Smooth muscle cell (in vitro differentiated cells): ENCODE measurements around the gene KLF7. TPM values are rescaled to one million over a fixed set of nuclear protein-coding genes. Genes with fewer than 3 reads are reported as not detected.
A peak's percentile ranks its signal among the peaks of the same experiment; 100 is the strongest.

ENCODE experiments used
- DNase-seq: peaks from one replicate; lab custom pipeline; 2025; ENCODE audit not compliant: unreplicated experiment; lab: John Stamatoyannopoulos, UW
- H2AFZ ChIP-seq: fragments of 200-600 bp; sonication (generic); 2 replicates; pipeline ENCODE4 v1.6.0; 2016; ENCODE audit warnings: antibody characterized with exemption, low read depth, mild to moderate bottlenecking
- H3F3A ChIP-seq: fragments of 200-600 bp; sonication (generic); 2 replicates; pipeline ENCODE4 v1.6.0; 2017; ENCODE audit warnings: antibody characterized with exemption, low read depth
- H3K27ac ChIP-seq: fragments of 200-600 bp; sonication (generic); 2 replicates; pipeline ENCODE4 v1.5.1; 2016; ENCODE audit warnings: low read depth, mild to moderate bottlenecking
- H3K27me3 ChIP-seq: fragments of 200-600 bp; sonication (generic); 2 replicates; pipeline ENCODE4 v1.6.1; 2016; ENCODE audit warnings: low read depth, mild to moderate bottlenecking
- H3K36me3 ChIP-seq: fragments of 200-600 bp; sonication (generic); 2 replicates; pipeline ENCODE4 v1.5.1; 2016; ENCODE audit warnings: low read depth
- H3K4me1 ChIP-seq: fragments of 200-600 bp; sonication (generic); 2 replicates; pipeline ENCODE4 v1.5.1; 2016; ENCODE audit warnings: low read depth
- H3K4me2 ChIP-seq: fragments of 200-600 bp; sonication (generic); 2 replicates; pipeline ENCODE4 v1.6.0; 2016; ENCODE audit warnings: mild to moderate bottlenecking
- H3K4me3 ChIP-seq: fragments of 200-600 bp; sonication (generic); 2 replicates; pipeline ENCODE4 v1.5.1; 2016; ENCODE audit warnings: mild to moderate bottlenecking
- H3K79me2 ChIP-seq: fragments of 200-600 bp; sonication (generic); 2 replicates; pipeline ENCODE4 v1.6.0; 2016; ENCODE audit warnings: low read depth, mild to moderate bottlenecking
- H3K9ac ChIP-seq: fragments of 200-600 bp; sonication (generic); 2 replicates; pipeline ENCODE4 v1.6.0; 2016; ENCODE audit warnings: low read depth
- H3K9me3 ChIP-seq: fragments of 200-600 bp; sonication (generic); replicated peaks from 2 replicates; pipeline ENCODE4 v1.5.1; 2016; ENCODE audit warnings: low read depth
- H4K20me1 ChIP-seq: fragments of 200-600 bp; sonication (generic); 2 replicates; pipeline ENCODE4 v1.6.0; 2016; ENCODE audit warnings: low read depth
- WGBS: methylation state at CpG from one replicate; pipeline ENCODE4 v1.1.7; 2016; ENCODE audit warnings: low lambda C conversion rate; 5-methylcytosine and 5-hydroxymethylcytosine counted together
- polyA plus RNA-seq: library from polyadenylated mRNA; unstranded; fragments of >200 nt; fragmentation: Nextera tagmentation; extraction: Ambion mirVana; gene quantifications from 2 replicates; pipeline ENCODE4 v1.2.1, GENCODE V29; 2016
- total RNA-seq: library from RNA; depleted of rRNA; stranded (reverse); fragments of >200 nt; gene quantifications from 2 replicates; pipeline ENCODE4 v1.2.3, GENCODE V29; 2014
- TF ChIP-seq, protein P1 (sequence below): fragments of 200-600 bp; sonication (generic); IDR thresholded peaks from 2 replicates; pipeline ENCODE4 v1.5.1; 2017; ENCODE audit warnings: borderline replicate concordance, mild to moderate bottlenecking, antibody characterized with exemption; ENCODE audit not compliant: insufficient read depth, poor library complexity, severe bottlenecking

Gene KLF7
- total and polyA plus RNA-seq, 2 experiments from 2014 or later: 12.7 to 27.6 TPM

GRCh38 chr2:207163053-207163755 is 2.5 kb downstream of the KLF7 start:
- Histone ChIP-seq H3F3A (peaks cover 12% of the 10 kb centered on the region), H2AFZ (no peak overlapping the region), H3K27me3 (no peaks in the 10 kb centered on the region), H3K4me3 (peak overlapping the region; percentile 83), H3K36me3 (no peaks in the 10 kb centered on the region), H3K4me2 (peak overlapping the region; percentile 94), H3K9me3 (no peaks in the 10 kb centered on the region), H3K4me1 (peaks cover 49% of the 10 kb centered on the region), H3K27ac (peak overlapping the region; percentile 99), H3K79me2 (peaks cover 51% of the 10 kb centered on the region), H4K20me1 (peaks cover 52% of the 10 kb centered on the region), H3K9ac (peak overlapping the region; percentile 96)
- no peak for DNase-seq
- WGBS: 20% methylated on average over 7 of the region's 7 CpGs
- TF ChIP-seq, protein P1, sequence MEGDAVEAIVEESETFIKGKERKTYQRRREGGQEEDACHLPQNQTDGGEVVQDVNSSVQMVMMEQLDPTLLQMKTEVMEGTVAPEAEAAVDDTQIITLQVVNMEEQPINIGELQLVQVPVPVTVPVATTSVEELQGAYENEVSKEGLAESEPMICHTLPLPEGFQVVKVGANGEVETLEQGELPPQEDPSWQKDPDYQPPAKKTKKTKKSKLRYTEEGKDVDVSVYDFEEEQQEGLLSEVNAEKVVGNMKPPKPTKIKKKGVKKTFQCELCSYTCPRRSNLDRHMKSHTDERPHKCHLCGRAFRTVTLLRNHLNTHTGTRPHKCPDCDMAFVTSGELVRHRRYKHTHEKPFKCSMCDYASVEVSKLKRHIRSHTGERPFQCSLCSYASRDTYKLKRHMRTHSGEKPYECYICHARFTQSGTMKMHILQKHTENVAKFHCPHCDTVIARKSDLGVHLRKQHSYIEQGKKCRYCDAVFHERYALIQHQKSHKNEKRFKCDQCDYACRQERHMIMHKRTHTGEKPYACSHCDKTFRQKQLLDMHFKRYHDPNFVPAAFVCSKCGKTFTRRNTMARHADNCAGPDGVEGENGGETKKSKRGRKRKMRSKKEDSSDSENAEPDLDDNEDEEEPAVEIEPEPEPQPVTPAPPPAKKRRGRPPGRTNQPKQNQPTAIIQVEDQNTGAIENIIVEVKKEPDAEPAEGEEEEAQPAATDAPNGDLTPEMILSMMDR: no peak

DNA sequence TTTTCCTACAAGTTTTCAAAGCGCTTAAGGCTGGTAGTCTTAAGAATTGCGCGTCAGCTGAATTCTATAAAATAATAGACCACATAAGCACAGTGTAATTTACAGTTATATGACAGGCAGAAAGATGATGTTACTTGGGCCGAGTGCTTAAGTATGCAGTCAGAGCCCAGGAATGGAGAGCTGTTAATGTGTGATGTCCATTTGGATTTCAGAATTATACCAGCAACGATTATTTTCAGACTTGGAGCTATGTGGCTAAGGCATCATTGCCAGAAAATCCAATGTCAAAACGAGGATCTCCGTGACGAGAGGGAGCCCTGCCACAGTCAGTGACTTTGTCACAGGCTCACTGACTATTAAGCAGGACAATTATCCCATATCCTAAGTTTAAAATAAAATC is 3.4 kb downstream of the KLF7 start:
- TF ChIP-seq, protein P1: no peak
- H3K4me3 ChIP-seq: peak overlapping the region; percentile 83
- H3K4me1 ChIP-seq: peaks cover 44% of the 10 kb centered on the region
- H3K27me3 ChIP-seq: no peaks in the 10 kb centered on the region
- H3K79me2 ChIP-seq: peaks cover 60% of the 10 kb centered on the region
- no peaks in the 10 kb centered on the region for H3K36me3 ChIP-seq
- 61% methylated on average over 8 of the region's 8 CpGs for WGBS
- peak overlapping the region; percentile 99 for H3K27ac ChIP-seq
- no peak overlapping the region for H2AFZ ChIP-seq
- peak overlapping the region; percentile 94 for H3K4me2 ChIP-seq
- peak overlapping the region; percentile 96 for H3K9ac ChIP-seq
- DNase-seq: no peak
- H4K20me1 ChIP-seq: peaks cover 61% of the 10 kb centered on the region
- H3F3A ChIP-seq: peaks cover 12% of the 10 kb centered on the region
- H3K9me3 ChIP-seq: no peaks in the 10 kb centered on the region

DNA sequence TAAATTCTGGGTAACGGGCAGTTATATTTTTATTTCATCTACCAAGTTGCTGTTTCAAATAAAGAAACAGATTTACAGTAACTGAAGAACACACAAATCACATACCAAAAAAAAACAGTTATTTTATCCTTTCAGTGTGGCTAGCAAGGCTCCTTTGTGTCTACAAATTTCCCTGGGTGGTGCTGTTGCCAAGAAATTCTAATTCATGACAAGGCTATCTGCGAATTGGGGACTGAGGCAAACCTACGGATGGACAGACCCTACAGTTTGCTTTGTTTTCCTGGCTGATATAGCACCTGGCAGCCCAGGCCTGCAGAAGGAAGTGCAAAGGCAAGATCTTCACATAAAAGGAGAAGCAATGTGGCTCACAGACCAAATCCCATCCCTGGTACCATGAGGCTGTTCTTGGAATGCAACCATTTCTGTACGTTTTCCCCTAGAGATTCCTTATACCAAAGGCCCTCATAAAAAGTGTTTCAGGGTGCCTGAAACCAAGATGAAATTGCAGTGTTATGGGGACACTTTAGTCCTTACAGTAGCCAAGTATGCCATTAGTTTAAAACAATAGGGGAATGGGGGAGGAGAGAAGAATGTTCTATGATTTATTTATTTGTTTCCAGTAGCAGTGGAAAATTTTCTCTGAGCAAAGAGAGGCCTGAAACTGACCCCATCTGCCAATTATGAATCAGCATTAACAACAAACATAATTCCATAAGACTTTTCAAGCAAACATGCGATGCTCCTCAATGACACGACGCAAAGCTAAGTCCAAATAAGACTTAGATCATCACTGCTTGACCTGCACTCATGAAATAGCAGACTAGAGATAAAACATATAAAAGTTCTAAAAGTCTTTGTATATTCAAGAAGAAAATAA is 4.3 kb downstream of the KLF7 start:
- TF ChIP-seq, protein P1: no peak
- Histone ChIP-seq H4K20me1 (peaks cover 69% of the 10 kb centered on the region), H3K9ac (no peak overlapping the region), H3K4me1 (peaks cover 39% of the 10 kb centered on the region), H3F3A (peaks cover 12% of the 10 kb centered on the region), H3K4me2 (peak overlapping the region; percentile 94), H3K27ac (peak overlapping the region; percentile 99), H3K79me2 (peaks cover 68% of the 10 kb centered on the region), H2AFZ (no peak overlapping the region), H3K36me3 (no peaks in the 10 kb centered on the region), H3K4me3 (no peak overlapping the region), H3K27me3 (no peaks in the 10 kb centered on the region), H3K9me3 (no peaks in the 10 kb centered on the region)
- no peak for DNase-seq
- 66% methylated on average over 7 of the region's 7 CpGs for WGBS
